ENCODE results near the gene RAPGEF4. TPM values are rescaled to one million over a fixed set of nuclear protein-coding genes. Genes with fewer than 3 reads are reported as not detected.

The RAPGEF4 gene
- total RNA-seq, 1 experiment from 2014 or later = 2.2 TPM

GRCh38 chr2:172953411-172953810 lies 217.8 kb downstream of the RAPGEF4 start (continued):
- TF ChIP-seq FOXP4 (CRISPR knock-in tag; IDR thresholded peaks at IDR 0.05) = no peak
- no peak for TF ChIP-seq ERG (CRISPR knock-in tag; IDR thresholded peaks at IDR 0.05)
- no peak for TF ChIP-seq ZBTB43 (CRISPR knock-in tag; IDR thresholded peaks at IDR 0.05)
- no peak for TF ChIP-seq JUN (CRISPR knock-in tag; IDR thresholded peaks at IDR 0.05)
- no peak for TF ChIP-seq ZNF281 (CRISPR knock-in tag; IDR thresholded peaks at IDR 0.05)
- TF ChIP-seq SMAD4 (CRISPR knock-in tag; IDR thresholded peaks at IDR 0.05) = no peak
- no peak for TF ChIP-seq RORB (CRISPR knock-in tag; IDR thresholded peaks at IDR 0.05)
- no peak for TF ChIP-seq FOXP1 (CRISPR knock-in tag; IDR thresholded peaks at IDR 0.05; ENCODE audit: borderline replicate concordance)

GRCh38 chr2:172953970-172954852 lies 218.6 kb downstream of the RAPGEF4 start:
- no peaks in the 10 kb centered on the region for H3K36me3 Mint-ChIP-seq
- DNase-seq (ENCODE audit: low spot score) (no peak), ATAC-seq (peak; percentile 30; the same call in 1 of the 2 replicates)
- no peaks in the 10 kb centered on the region; the same call in 1 of the 2 replicates for H3K27me3 Mint-ChIP-seq (ENCODE audit: low read depth)
- H3K27ac Mint-ChIP-seq = no peak overlapping the region
- ChIA-PET POLR2A (no interaction called here), CTCF (interaction anchor here (0.6 to 1.5 kb wide), 3 partner anchors 22 to 253 kb away, joined by 3 to 4 read pairs (median 3); no protein-coding TSS in a partner anchor)
- TF ChIP-seq SMAD4 (CRISPR knock-in tag; IDR thresholded peaks at IDR 0.05) = no peak
- TF ChIP-seq ERG (CRISPR knock-in tag; IDR thresholded peaks at IDR 0.05) = no peak
- H3K4me1 Mint-ChIP-seq = peaks cover 12% of the 10 kb centered on the region
- H3K4me3 Mint-ChIP-seq = no peak overlapping the region
- H3K9me3 Mint-ChIP-seq = no peaks in the 10 kb centered on the region

- no peak overlapping the region for H3K27ac Mint-ChIP-seq
- DNase-seq (ENCODE audit: low spot score) = no peak
- CTCF ChIA-PET = no interaction called here
Measured at GRCh38 chr2:172955587-172955986, 219.9 kb downstream of the RAPGEF4 start.

More at GRCh38 chr2:172955587-172955986, 219.9 kb downstream of the RAPGEF4 start:
- H3K36me3 Mint-ChIP-seq = no peaks in the 10 kb centered on the region
- TF ChIP-seq E2F5 (CRISPR knock-in tag; IDR thresholded peaks at IDR 0.05) (no peak), CDX4 (CRISPR knock-in tag; IDR thresholded peaks at IDR 0.05; ENCODE audit: borderline replicate concordance) (no peak), GRHL2 (CRISPR knock-in tag; IDR thresholded peaks at IDR 0.05; ENCODE audit: insufficient replicate concordance, severe bottlenecking) (no peak), ATF6 (CRISPR knock-in tag; IDR thresholded peaks at IDR 0.05) (no peak), SMAD4 (CRISPR knock-in tag; IDR thresholded peaks at IDR 0.05) (no peak), ZNF396 (CRISPR knock-in tag; IDR thresholded peaks at IDR 0.05; ENCODE audit: borderline replicate concordance) (no peak), CBFB (CRISPR knock-in tag; IDR thresholded peaks at IDR 0.05; ENCODE audit: low read depth) (no peak), ZNF219 (CRISPR knock-in tag; IDR thresholded peaks at IDR 0.05; ENCODE audit: borderline replicate concordance) (no peak), ZBTB21 (CRISPR knock-in tag; IDR thresholded peaks at IDR 0.05; ENCODE audit: borderline replicate concordance) (no peak)
- H3K4me3 Mint-ChIP-seq = no peak overlapping the region
- no peaks in the 10 kb centered on the region for H3K9me3 Mint-ChIP-seq
- POLR2A ChIA-PET = no interaction called here
- ATAC-seq = peak; percentile 69
- H3K4me1 Mint-ChIP-seq = peaks cover 12% of the 10 kb centered on the region
- no peaks in the 10 kb centered on the region; the same call in 1 of the 2 replicates for H3K27me3 Mint-ChIP-seq (ENCODE audit: low read depth)
